HG03521 (cell line): Measurements from ENCODE around the gene TMEM163.
A peak's percentile ranks its signal among the peaks of the same experiment; 100 is the strongest.

Experiments used
- ATAC-seq: cut with Tn5 transposase; IDR thresholded peaks from one replicate; pipeline ENCODE4 v1.9.1; 2021; ENCODE audit warnings: mild to moderate bottlenecking, moderate library complexity; ENCODE audit not compliant: unreplicated experiment

TMEM163 gene

DNA sequence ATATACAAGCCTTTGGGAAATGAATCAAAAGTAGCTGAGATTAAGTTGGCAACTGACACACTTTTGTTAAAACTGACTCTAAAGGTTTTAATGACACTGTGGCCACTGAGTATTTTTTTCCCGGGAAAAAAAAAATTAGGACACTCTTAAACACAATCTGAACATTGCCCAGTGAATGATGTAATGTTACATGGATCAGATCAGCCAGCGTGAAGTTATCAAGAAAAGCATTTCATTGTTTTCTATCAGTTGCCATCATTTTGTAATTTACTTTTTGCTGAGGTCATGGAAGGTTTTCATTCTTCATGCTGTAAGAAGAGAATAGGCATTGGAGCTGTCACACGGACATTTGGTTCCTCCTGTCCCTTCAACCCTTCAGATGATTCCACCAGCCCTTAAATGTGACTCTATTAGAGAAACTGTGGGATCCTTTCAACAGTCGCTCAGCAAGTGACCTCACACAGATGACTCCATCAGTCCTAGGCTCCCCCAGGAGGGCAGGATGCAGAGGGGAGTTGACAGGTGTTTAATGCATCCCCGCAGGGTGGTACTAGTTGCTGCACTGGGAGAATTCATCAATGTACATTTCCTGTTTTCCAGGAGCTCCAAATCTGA is 300.7 kb downstream of the TMEM163 start:
- ATAC-seq: no peak

GRCh38 chr2:134416637-134417036 is 302.2 kb downstream of the TMEM163 start:
- no peak for ATAC-seq

GRCh38 chr2:134416018-134416417 is 302.8 kb downstream of the TMEM163 start:
- no peak for ATAC-seq

- no peak for ATAC-seq
Measured at GRCh38 chr2:134413912-134414311, 304.9 kb downstream of the TMEM163 start.

- ATAC-seq: no peak
Measured at GRCh38 chr2:134413430-134413829, 305.4 kb downstream of the TMEM163 start.

- no peak for ATAC-seq
Measured at GRCh38 chr2:134412639-134412999, 306.2 kb downstream of the TMEM163 start.

GRCh38 chr2:134411828-134412638 is 306.8 kb downstream of the TMEM163 start:
- peak; percentile 97 for ATAC-seq

DNA sequence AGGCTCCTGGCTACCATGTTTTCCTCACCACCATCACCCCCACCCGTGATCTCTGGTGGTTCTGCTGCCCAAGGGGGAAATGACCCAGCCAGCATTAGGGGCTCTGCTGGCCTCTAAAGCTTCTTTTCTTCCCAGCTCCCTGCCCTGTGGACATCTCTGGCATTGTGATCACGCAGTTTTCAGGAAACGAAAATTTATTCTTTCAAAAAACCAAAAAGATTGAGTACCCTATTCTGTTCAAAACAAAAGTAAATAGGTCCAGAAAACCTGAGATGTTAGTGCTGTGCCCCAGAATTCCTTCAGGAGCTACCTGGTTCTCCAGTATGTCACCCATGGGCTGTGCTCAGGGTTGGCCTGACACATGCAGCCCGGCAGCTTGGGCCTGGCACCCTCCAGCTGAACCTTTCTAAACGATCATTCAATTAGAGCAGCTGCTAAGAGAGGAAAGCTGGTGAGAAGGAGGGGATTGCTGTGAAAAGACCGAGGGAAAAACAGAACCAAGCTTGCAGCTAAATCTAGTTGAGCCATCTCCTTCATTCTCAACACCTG is 307.4 kb downstream of the TMEM163 start:
- ATAC-seq: no peak

DNA sequence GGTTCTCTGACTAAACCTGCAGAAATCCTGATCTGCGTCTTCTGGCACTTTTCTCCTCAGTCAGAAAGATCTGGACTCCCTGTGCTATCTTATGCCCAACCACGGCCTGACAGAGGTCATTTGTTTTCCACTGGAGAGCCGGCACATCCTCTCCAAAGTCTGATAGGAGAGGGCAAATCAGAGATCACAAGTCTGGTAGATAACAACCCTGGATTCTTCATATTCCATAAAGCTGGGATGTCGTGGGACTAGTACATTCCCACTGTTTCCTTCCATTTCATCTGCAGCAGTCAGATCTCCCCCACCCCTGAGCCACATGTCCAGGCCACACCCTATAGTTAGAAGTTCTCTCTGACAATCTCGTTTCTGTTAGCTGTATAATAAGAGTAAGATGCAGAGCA is 308.0 kb downstream of the TMEM163 start:
- ATAC-seq: no peak

DNA sequence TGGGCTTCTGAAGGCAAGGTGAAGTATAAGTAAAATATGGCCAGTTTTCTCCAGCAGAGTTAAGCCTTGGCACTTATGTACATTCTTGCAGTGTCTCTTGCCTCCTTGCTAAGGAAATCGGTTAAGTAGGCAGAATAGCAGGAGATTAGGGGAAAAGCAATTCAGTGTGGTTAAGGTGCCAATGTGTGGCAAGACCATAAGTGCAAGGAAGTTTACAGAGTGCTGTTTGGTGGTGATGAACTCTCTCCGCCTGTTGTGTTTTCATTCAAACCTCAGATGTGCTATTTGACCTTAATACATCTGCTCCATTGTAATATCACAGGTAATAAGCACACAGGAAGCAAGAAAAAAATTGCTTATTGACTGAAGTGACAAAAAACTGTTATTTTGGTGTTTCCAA is 308.8 kb downstream of the TMEM163 start:
- ATAC-seq: no peak

- ATAC-seq: no peak
Measured at GRCh38 chr2:134408791-134409190, 310.0 kb downstream of the TMEM163 start.

GRCh38 chr2:134408386-134408785 is 310.4 kb downstream of the TMEM163 start:
- no peak for ATAC-seq

DNA sequence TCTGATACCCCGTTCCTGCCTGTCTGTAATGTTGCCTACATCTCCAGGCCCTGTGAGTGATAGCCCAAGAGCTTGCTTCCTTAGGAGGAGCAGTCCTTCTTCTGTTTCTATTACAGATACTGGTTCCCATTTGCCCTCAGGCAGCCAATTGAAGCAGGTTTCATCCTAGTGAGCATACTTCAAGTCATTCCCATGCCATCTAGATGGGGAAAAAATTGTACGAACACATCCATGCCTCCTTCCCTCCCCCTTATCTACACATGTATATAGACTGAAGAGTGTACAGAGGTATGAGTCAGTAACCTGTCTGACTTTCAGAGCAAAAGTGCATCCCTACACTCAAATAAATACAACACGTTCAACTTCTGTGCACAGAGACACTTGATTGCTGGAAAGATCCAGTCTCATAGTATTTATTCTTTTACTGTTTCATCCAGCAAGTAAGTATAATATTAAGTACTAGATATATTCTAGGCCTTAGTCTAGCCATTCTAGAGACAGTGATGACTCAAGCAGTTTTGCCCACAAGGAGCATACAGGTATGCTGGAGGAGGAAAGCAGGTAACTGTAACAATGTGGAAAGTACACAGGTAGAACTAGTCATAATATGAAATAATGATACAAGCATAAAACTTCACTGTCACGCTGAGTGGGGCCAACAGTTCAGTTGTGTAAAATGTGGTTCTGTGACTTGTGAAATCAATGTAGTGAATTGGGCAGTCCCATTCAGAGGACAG is 311.5 kb downstream of the TMEM163 start:
- ATAC-seq: no peak

DNA sequence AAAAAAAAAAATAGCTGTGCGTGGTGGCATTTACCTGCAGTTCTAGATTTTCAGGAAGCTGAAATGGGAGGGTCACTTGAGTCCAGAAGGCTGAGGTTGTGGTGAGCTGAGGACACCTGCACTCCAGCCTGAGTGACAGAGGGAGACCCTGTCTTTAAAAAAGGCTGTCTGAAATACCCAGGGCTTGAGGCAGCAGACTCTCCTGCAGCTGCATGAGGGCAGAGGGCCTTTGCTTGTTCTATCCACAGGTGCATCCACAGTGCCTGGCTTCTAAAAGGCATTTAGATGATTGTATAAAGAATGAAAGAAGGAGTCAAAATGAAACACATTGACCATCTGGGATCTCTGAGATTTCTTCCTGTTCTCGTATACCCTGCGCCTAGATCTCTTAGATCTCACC is 312.1 kb downstream of the TMEM163 start:
- no peak for ATAC-seq

DNA sequence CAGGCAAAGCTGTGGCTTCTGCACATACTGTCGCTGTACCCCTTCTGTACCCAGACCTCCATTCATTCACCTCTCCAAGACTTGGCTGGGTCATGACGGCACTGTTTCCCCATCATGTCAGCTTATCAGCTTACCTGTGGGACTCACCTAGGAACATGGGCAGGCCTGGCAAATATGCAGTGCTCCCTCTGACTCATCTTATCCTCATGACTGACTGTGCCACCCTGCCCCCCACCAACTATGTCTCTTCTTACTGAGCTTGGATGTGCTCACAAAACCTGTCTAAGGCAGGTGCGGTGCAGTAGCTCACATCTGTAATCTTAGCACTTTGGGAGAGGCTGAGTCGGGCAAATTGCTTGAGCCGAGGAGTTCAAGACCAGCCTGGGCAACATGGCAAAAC is 312.5 kb downstream of the TMEM163 start:
- ATAC-seq: no peak
